Suprapubic skin (tissue), 4 donors: Measurements from ENCODE around the gene TBC1D5.

Source experiments
- EP300 ChIP-seq: sonication (generic); formaldehyde crosslinking; IDR thresholded peaks from one replicate; pipeline ENCODE4 v1.6.1; 2017; ENCODE audit warnings: antibody characterized with exemption
- POLR2A ChIP-seq, 2 donors: fragments of 450-650 bp; IDR thresholded peaks; one replicate each; pipeline ENCODE4 v1.6.1; 2017; ENCODE audit warnings: antibody characterized with exemption in 2 of 2, mild to moderate bottlenecking in 2 of 2, moderate library complexity in 2 of 2
- POLR2AphosphoS5 ChIP-seq, 3 donors: sonication (generic); formaldehyde crosslinking; IDR thresholded peaks; one replicate each; pipeline ENCODE4 v1.6.1; 2017; ENCODE audit warnings: antibody characterized with exemption in 3 of 3
- TF ChIP-seq, protein P1 (sequence below), 2 donors: fragments of 200-600 bp in 1 of 2; fragments of 450-650 bp in 1 of 2; sonication (generic) in 1 of 2; IDR thresholded peaks; one replicate each; pipeline ENCODE4 v1.5.1; 2016 to 2019; ENCODE audit warnings: antibody characterized with exemption in 2 of 2, mild to moderate bottlenecking in 1 of 2, moderate library complexity in 1 of 2

DNA sequence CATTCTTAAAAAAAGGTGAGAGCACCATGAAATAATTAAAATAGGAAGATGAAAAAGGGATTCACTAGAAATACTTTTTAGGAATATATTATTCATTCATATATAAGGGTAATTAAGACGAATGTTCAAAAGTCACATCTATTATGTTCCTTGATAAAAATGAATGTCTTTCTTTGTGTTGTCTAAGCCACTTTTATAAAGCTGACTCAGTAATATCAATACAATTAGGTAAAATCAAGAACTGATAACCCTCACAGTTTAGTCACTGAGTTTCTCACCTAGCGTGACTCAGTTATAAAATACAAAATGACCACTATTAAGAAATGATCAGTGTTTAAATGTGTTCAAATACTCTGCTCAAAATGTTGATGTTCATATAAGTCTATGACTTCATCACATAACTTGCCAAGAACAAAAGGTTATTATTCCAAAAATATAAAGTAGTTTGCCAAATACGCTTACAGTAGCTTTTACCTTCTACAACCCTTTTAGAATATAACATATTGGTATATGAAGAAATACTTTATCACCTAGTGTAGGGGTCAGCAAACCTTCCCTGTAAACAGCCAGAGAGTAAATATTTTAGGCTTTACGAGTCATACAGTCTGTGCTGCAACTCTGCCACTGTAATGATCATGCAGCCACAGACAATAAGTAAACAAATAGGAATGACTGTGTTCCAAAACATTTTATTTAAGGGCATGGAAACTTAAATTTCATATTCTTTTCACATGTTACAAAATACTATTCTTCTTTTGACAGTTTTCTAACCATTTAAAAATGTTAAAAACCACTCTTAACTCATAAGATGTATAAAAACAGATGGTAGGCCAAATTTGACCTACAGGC is 369.8 kb downstream of the TBC1D5 start:
- no peak for TF ChIP-seq EP300
- TF ChIP-seq POLR2A (IDR thresholded peaks at IDR 0.05): no peak
- TF ChIP-seq, protein P1, sequence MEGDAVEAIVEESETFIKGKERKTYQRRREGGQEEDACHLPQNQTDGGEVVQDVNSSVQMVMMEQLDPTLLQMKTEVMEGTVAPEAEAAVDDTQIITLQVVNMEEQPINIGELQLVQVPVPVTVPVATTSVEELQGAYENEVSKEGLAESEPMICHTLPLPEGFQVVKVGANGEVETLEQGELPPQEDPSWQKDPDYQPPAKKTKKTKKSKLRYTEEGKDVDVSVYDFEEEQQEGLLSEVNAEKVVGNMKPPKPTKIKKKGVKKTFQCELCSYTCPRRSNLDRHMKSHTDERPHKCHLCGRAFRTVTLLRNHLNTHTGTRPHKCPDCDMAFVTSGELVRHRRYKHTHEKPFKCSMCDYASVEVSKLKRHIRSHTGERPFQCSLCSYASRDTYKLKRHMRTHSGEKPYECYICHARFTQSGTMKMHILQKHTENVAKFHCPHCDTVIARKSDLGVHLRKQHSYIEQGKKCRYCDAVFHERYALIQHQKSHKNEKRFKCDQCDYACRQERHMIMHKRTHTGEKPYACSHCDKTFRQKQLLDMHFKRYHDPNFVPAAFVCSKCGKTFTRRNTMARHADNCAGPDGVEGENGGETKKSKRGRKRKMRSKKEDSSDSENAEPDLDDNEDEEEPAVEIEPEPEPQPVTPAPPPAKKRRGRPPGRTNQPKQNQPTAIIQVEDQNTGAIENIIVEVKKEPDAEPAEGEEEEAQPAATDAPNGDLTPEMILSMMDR (IDR thresholded peaks at IDR 0.05): no peak
- no peak for TF ChIP-seq POLR2AphosphoS5 (IDR thresholded peaks at IDR 0.05)
